Right renal cortex interstitium (tissue), 3 donors: ENCODE data around the gene MX2. TPM values are rescaled to one million over a fixed set of nuclear protein-coding genes. Genes with fewer than 3 reads are reported as not detected.
"Not testable (repeated sequence)": the region's sequence is repeated elsewhere in the genome, so short reads cannot be mapped to it uniquely, and the experiment has no call there.

Source experiments
- DNase-seq, 3 donors: peaks; one replicate each; pipeline ENCODE4 v3.0.0-alpha.2; 2013; ENCODE audit warnings: low read depth in 3 of 3, low spot score in 2 of 3
- polyA plus RNA-seq, 3 donors: library from polyadenylated mRNA; unstranded; fragments of 120-200 nt; gene quantifications; one replicate each; pipeline ENCODE4 v1.2.1, GENCODE V29; 2013; ENCODE audit not compliant: insufficient read length in 3 of 3

MX2 gene
- 1 to 10 TPM in 1 of 3 donors, under 1 TPM in 2; 0.80 to 1.6 (median 0.87) TPM for polyA plus RNA-seq

GRCh38 chr21:41361786-41362604 is at the start of gene MX2:
Gene MX2, plus strand, starts transcription at chr21:41362027. Its CDS starts 14,880 bp downstream, at chr21:41376907.
- no peak for DNase-seq

- DNase-seq = not testable (repeated sequence)
Measured at GRCh38 chr21:41313285-41314164, 48.3 kb upstream of the MX2 start.

- no peak for DNase-seq
Measured at GRCh38 chr21:41315726-41316125, 46.1 kb upstream of the MX2 start.

GRCh38 chr21:41316200-41317062 is 45.4 kb upstream of the MX2 start, which contains the start of gene FAM3B:
Gene FAM3B, plus strand, starts transcription at chr21:41316801. Its CDS starts 79 bp downstream, at chr21:41316880.
- DNase-seq = no peak

GRCh38 chr21:41317063-41317392 is 44.8 kb upstream of the MX2 start:
- DNase-seq = no peak

- no peak for DNase-seq
Measured at GRCh38 chr21:41317458-41317857, 44.4 kb upstream of the MX2 start.

GRCh38 chr21:41318218-41318617 is 43.6 kb upstream of the MX2 start:
- DNase-seq = no peak

GRCh38 chr21:41319273-41319672 is 42.6 kb upstream of the MX2 start:
- DNase-seq = no peak

GRCh38 chr21:41321211-41321907 is 40.5 kb upstream of the MX2 start:
- no peak for DNase-seq

- DNase-seq = no peak
Measured at GRCh38 chr21:41321908-41322495, 39.8 kb upstream of the MX2 start.

- DNase-seq = no peak
Measured at GRCh38 chr21:41322496-41323382, 39.1 kb upstream of the MX2 start.

GRCh38 chr21:41325138-41325912 is 36.5 kb upstream of the MX2 start:
- DNase-seq = no peak

- no peak for DNase-seq
Measured at GRCh38 chr21:41326414-41327080, 35.3 kb upstream of the MX2 start.

- no peak for DNase-seq
Measured at GRCh38 chr21:41327753-41328152, 34.1 kb upstream of the MX2 start.

- DNase-seq = no peak
Measured at GRCh38 chr21:41328660-41329607, 32.9 kb upstream of the MX2 start.

- DNase-seq = no peak
Measured at GRCh38 chr21:41333752-41334151, 28.1 kb upstream of the MX2 start.
